NCI-H2196 treated with DMSO at 0.1 percent for 48 hours (cell line): ENCODE data around the gene ORAI1.
"Not testable (repeated sequence)": the region's sequence is repeated elsewhere in the genome, so short reads cannot be mapped to it uniquely, and the experiment has no call there.

Experiments used
- DNase-seq: peaks from one replicate; lab custom pipeline; 2025; ENCODE audit not compliant: unreplicated experiment; lab: John Stamatoyannopoulos, UW

Gene ORAI1

GRCh38 chr12:121602766-121603165 is 23.6 kb upstream of the ORAI1 start:
- DNase-seq, result no peak

- no peak for DNase-seq
Observed at GRCh38 chr12:121603581-121603980, 22.7 kb upstream of the ORAI1 start.

- no peak for DNase-seq
Observed at GRCh38 chr12:121608301-121608700, 18.0 kb upstream of the ORAI1 start.

GRCh38 chr12:121610239-121611149 is 15.8 kb upstream of the ORAI1 start:
- DNase-seq, result no peak

GRCh38 chr12:121611306-121611705 is 15.0 kb upstream of the ORAI1 start:
- no peak for DNase-seq

- DNase-seq, result no peak
Observed at GRCh38 chr12:121613462-121613861, 12.9 kb upstream of the ORAI1 start.

- no peak for DNase-seq
Observed at GRCh38 chr12:121614872-121615467, 11.4 kb upstream of the ORAI1 start.

GRCh38 chr12:121618659-121619233 is 7.6 kb upstream of the ORAI1 start:
- DNase-seq, result no peak

- no peak for DNase-seq
Observed at GRCh38 chr12:121620333-121620891, 5.9 kb upstream of the ORAI1 start.

GRCh38 chr12:121626853-121627640 is 717 bp downstream of the ORAI1 start:
- DNase-seq, result no peak

- DNase-seq, result no peak
Observed at GRCh38 chr12:121628037-121628436, 1.7 kb downstream of the ORAI1 start.

GRCh38 chr12:121628536-121628935 is 2.2 kb downstream of the ORAI1 start:
- DNase-seq, result no peak

GRCh38 chr12:121630791-121631355 is 4.5 kb downstream of the ORAI1 start:
- no peak for DNase-seq

GRCh38 chr12:121632069-121632970 is 6.0 kb downstream of the ORAI1 start:
- no peak for DNase-seq

GRCh38 chr12:121633833-121634196 is 7.5 kb downstream of the ORAI1 start:
- not testable (repeated sequence) for DNase-seq

- DNase-seq, result no peak
Observed at GRCh38 chr12:121634836-121635235, 8.5 kb downstream of the ORAI1 start.

- DNase-seq, result no peak
Observed at GRCh38 chr12:121637231-121637914, 11.0 kb downstream of the ORAI1 start.

GRCh38 chr12:121638298-121639202 is 12.2 kb downstream of the ORAI1 start:
- no peak for DNase-seq
